Liver (tissue), 2 donors: ENCODE data around the gene CELSR2.

Experiments
- MAX ChIP-seq: IDR thresholded peaks from 2 replicates; pipeline ENCODE4 v1.6.1; 2016; ENCODE audit warnings: antibody characterized with exemption
- TF ChIP-seq, protein P1 (sequence below): fragments of 150-350 bp; IDR thresholded peaks from 2 replicates; pipeline ENCODE4 v1.5.1; 2017; ENCODE audit warnings: improper control_type of control experiment, low read depth, low read length; ENCODE audit not compliant: missing input control
- donor health status: healthy.

DNA sequence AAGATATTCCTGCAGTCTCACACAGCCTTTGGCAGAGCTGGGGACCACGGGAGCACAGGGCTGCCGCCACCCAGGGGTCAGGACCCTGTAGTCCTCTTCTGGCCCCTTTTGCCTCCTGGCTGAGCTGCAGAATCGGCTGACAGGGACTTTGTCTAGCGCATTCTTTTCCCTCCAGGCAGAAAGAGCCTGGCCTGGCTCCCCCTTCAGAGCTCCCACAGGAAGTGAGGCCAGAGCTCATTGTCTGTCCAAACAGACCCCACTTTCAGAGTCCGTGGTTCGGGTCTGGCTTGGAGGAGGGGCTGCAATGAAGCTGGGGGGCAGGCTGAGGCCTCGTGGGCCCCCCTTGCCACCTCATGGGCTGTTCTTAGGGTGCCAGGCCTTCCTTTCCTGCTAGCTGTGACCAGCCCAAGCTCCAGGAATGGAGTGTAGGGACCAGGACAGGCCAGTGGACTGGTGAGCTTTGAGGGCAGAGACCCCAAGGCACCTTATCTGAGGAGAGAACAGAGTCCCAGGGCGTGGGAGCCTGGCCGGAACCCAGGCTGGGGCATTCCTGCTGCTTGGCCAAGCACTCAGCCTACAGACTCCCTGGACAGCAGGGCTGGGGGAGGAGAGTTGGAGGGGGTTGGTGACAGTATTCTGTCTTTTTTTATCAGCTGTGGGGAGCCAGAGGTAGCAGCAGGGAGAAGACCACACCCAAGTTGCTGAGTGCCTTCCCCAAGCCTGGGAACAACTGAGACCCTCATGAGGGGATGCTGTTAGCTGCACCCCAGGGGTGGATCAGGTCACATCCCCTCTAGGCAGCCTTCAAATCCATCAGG lies 4.7 kb downstream of the CELSR2 start:
- no peak for TF ChIP-seq MAX
- TF ChIP-seq, protein P1, sequence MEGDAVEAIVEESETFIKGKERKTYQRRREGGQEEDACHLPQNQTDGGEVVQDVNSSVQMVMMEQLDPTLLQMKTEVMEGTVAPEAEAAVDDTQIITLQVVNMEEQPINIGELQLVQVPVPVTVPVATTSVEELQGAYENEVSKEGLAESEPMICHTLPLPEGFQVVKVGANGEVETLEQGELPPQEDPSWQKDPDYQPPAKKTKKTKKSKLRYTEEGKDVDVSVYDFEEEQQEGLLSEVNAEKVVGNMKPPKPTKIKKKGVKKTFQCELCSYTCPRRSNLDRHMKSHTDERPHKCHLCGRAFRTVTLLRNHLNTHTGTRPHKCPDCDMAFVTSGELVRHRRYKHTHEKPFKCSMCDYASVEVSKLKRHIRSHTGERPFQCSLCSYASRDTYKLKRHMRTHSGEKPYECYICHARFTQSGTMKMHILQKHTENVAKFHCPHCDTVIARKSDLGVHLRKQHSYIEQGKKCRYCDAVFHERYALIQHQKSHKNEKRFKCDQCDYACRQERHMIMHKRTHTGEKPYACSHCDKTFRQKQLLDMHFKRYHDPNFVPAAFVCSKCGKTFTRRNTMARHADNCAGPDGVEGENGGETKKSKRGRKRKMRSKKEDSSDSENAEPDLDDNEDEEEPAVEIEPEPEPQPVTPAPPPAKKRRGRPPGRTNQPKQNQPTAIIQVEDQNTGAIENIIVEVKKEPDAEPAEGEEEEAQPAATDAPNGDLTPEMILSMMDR, result no peak
